CD8-positive, alpha-beta memory T cell (primary cell): Measurements from ENCODE around the gene SWAP70. TPM values are rescaled to one million over a fixed set of nuclear protein-coding genes. Genes with fewer than 3 reads are reported as not detected.

Experiments used
- CTCF ChIA-PET: fragments of 350-600 bp; sonication (Branson Sonifier 250); formaldehyde crosslinking; loops from one replicate; lab custom pipeline; 2021; ENCODE audit warnings: antibody characterized with exemption; lab: Charles Lee
- POLR2A ChIA-PET: fragments of 350-600 bp; sonication (Branson Sonifier 250); formaldehyde crosslinking; loops from one replicate; lab custom pipeline; 2021; ENCODE audit warnings: antibody characterized with exemption; lab: Charles Lee
- DNase-seq, 5 donors: peaks; one replicate each; pipeline versions ENCODE4 v3.0.0 to v3.0.0-alpha.2; 2020 to 2022; ENCODE audit warnings: mixed read lengths in 1 of 5
- H3K27ac ChIP-seq: one replicate; pipeline ENCODE4 v1.7.0; 2013; ENCODE audit warnings: low read depth, mild to moderate bottlenecking, low read length, moderate library complexity
- H3K27me3 ChIP-seq: 2 replicates; pipeline ENCODE4 v1.7.0; 2013; ENCODE audit warnings: low read length, mild to moderate bottlenecking; ENCODE audit not compliant: insufficient read depth, poor library complexity, severe bottlenecking
- H3K36me3 ChIP-seq: 2 replicates; pipeline ENCODE4 v1.7.0; 2013; ENCODE audit warnings: mild to moderate bottlenecking, low read length, moderate library complexity; ENCODE audit not compliant: insufficient read depth
- H3K4me1 ChIP-seq: 2 replicates; pipeline ENCODE4 v1.7.0; 2013; ENCODE audit warnings: mild to moderate bottlenecking, low read length, moderate library complexity; ENCODE audit not compliant: insufficient read depth
- H3K4me3 ChIP-seq: 2 replicates; pipeline ENCODE4 v1.7.0; 2013; ENCODE audit warnings: mild to moderate bottlenecking, low read length
- H3K9me3 ChIP-seq: 2 replicates; pipeline ENCODE4 v1.7.0; 2013; ENCODE audit warnings: mild to moderate bottlenecking, low read length
- H3K27ac Mint-ChIP-seq, 8 donors: one replicate each; pipeline ENCODE4 v1.8.0; 2020 to 2021; ENCODE audit warnings: mixed read lengths in 8 of 8, mild to moderate bottlenecking in 6 of 8, inconsistent platforms in 3 of 8, moderate library complexity in 3 of 8
- H3K27me3 Mint-ChIP-seq, 2 donors: one replicate each; pipeline ENCODE4 v1.8.0; 2020 to 2021; ENCODE audit warnings: mixed read lengths in 2 of 2, mild to moderate bottlenecking in 1 of 2, moderate library complexity in 1 of 2
- H3K36me3 Mint-ChIP-seq, 3 donors: one replicate each; pipeline ENCODE4 v1.8.0; 2020 to 2021; ENCODE audit warnings: mixed read lengths in 3 of 3, inconsistent platforms in 1 of 3, mild to moderate bottlenecking in 1 of 3
- H3K4me1 Mint-ChIP-seq, 3 donors: one replicate each; pipeline ENCODE4 v1.8.0; 2020 to 2021; ENCODE audit warnings: mixed read lengths in 3 of 3, inconsistent platforms in 1 of 3, mild to moderate bottlenecking in 1 of 3
- H3K4me3 Mint-ChIP-seq, 7 donors: one replicate each; pipeline ENCODE4 v1.8.0; 2020 to 2021; ENCODE audit warnings: mixed read lengths in 7 of 7, mild to moderate bottlenecking in 6 of 7, moderate library complexity in 4 of 7, inconsistent platforms in 2 of 7
- H3K9me3 Mint-ChIP-seq, 5 donors: one replicate each; pipeline ENCODE4 v1.8.0; 2020 to 2022; ENCODE audit warnings: mixed read lengths in 5 of 5, mild to moderate bottlenecking in 3 of 5, moderate library complexity in 2 of 5, inconsistent platforms in 1 of 5
- polyA plus RNA-seq: library from polyadenylated mRNA; unstranded; fragments of 300-500 nt; fragmentation: Illumina TruSeq; gene quantifications from one replicate; pipeline ENCODE4 v1.2.3, GENCODE V29; 2021
- total RNA-seq, 2 experiments: library from RNA; stranded (reverse); gene quantifications; one replicate each; pipeline ENCODE4 v1.2.3, GENCODE V29; 2021

The SWAP70 gene
- total and polyA plus RNA-seq, 3 experiments from 2014 or later: 5.8 to 7.8 (median 7.8) TPM

DNA sequence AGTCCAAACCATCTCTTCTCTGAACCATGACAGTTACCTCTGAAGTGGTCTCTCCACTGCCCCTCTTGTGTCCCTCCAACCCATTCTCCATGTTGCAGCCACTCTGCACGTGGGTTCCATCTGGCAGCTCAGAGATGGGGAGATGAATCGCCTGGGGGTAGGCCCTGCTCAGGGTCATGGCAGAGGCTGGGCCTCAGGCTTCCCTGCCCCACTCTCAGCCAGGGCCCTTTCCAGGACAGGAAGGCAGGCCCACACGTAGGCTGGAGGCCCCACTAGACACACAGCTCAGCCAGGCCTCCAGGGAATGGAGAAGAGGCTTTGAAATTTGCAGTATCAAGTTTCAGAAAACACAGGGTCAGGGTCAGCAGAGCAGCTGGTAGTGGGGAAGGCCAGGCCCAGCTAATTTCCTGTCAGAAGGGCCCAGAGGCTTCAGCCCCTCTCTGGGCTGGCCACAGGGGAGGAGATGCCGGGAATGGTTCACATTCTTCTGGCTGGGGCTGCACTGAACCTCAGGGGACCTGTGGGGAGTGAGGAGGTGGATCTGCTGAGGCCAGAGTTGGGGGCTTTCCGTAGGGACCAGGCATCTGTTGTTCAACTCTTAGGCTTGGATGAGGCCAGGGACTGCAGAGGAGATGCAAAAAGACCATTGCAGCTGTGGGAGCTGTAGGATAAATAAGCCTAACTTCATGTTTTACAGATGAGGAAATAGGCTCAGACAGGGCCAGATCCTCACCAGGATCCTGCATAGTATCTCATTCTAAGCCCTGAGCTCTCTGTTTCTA, 101.6 kb downstream of the SWAP70 start:
- Histone ChIP-seq H3K27ac (no peak overlapping the region), H3K36me3 (no peaks in the 10 kb centered on the region), H3K4me3 (no peak overlapping the region), H3K9me3 (no peaks in the 10 kb centered on the region), H3K27me3 (no peaks in the 10 kb centered on the region), H3K4me1 (no peaks in the 10 kb centered on the region)
- Mint-ChIP-seq H3K36me3 (peaks cover 0 to 1% (median 0%) of the 10 kb centered on the region in 3 donors), H3K4me1 (no peaks in the 10 kb centered on the region), H3K27me3 (no peaks in the 10 kb centered on the region), H3K9me3 (no peaks in the 10 kb centered on the region), H3K4me3 (no peak overlapping the region), H3K27ac (no peak overlapping the region)
- ChIA-PET CTCF (no interaction called here), POLR2A (no interaction called here)
- no peak for DNase-seq

GRCh38 chr11:9769621-9770020, 105.7 kb downstream of the SWAP70 start:
- Mint-ChIP-seq H3K36me3 (peaks cover 0 to 1% (median 0%) of the 10 kb centered on the region in 3 donors), H3K27me3 (no peaks in the 10 kb centered on the region), H3K4me1 (no peaks in the 10 kb centered on the region), H3K27ac (no peak overlapping the region), H3K9me3 (no peaks in the 10 kb centered on the region), H3K4me3 (no peak overlapping the region)
- no peak overlapping the region for H3K4me3 ChIP-seq
- ChIA-PET CTCF (no interaction called here), POLR2A (no interaction called here)
- H3K9me3 ChIP-seq: no peaks in the 10 kb centered on the region
- no peaks in the 10 kb centered on the region for H3K27me3 ChIP-seq
- H3K4me1 ChIP-seq: no peaks in the 10 kb centered on the region
- H3K27ac ChIP-seq: no peak overlapping the region
- H3K36me3 ChIP-seq: no peaks in the 10 kb centered on the region
- DNase-seq: no peak

DNA sequence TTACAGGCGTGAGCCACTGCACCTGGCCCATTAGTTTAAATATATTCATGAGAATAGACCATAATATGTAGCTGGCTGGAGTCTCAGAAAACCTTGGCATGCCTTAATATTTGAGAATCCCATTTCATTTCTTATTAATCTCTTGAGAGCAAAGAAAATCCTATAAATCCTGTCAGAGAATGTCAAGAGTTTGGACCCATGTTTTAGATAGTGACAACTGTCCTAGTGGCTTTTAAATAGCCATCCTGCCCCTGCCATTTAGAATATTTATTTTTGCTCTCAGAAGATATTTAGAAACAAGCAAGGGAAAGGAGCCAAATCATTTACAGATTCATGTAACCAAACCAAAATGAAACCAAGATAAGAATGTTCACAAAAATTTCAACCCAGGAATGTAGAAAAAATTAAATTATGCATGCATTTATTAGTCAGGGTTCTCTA, 107.2 kb downstream of the SWAP70 start:
- no peak overlapping the region for H3K27ac ChIP-seq
- no peak overlapping the region for H3K4me3 ChIP-seq
- no peak overlapping the region for H3K4me3 Mint-ChIP-seq
- H3K36me3 ChIP-seq: no peaks in the 10 kb centered on the region
- H3K4me1 Mint-ChIP-seq: no peaks in the 10 kb centered on the region
- no peak for DNase-seq
- POLR2A ChIA-PET: no interaction called here
- no peaks in the 10 kb centered on the region for H3K27me3 Mint-ChIP-seq
- H3K4me1 ChIP-seq: no peaks in the 10 kb centered on the region
- H3K27ac Mint-ChIP-seq: peak overlapping the region in 1 of 8 donors; percentile 25
- H3K9me3 Mint-ChIP-seq: no peaks in the 10 kb centered on the region
- H3K9me3 ChIP-seq: no peaks in the 10 kb centered on the region
- H3K27me3 ChIP-seq: no peaks in the 10 kb centered on the region
- CTCF ChIA-PET: no interaction called here
- H3K36me3 Mint-ChIP-seq: peaks cover 0 to 3% (median 0%) of the 10 kb centered on the region in 3 donors

GRCh38 chr11:9772218-9772617, 108.3 kb downstream of the SWAP70 start:
- Mint-ChIP-seq H3K36me3 (peaks cover 0 to 3% (median 1%) of the 10 kb centered on the region in 3 donors), H3K27me3 (no peaks in the 10 kb centered on the region), H3K4me1 (no peaks in the 10 kb centered on the region), H3K27ac (no peak overlapping the region), H3K9me3 (no peaks in the 10 kb centered on the region), H3K4me3 (no peak overlapping the region)
- Histone ChIP-seq H3K27me3 (no peaks in the 10 kb centered on the region), H3K4me1 (no peaks in the 10 kb centered on the region), H3K9me3 (no peaks in the 10 kb centered on the region), H3K27ac (no peak overlapping the region), H3K36me3 (no peaks in the 10 kb centered on the region), H3K4me3 (no peak overlapping the region)
- CTCF ChIA-PET: no interaction called here
- no peak for DNase-seq
- POLR2A ChIA-PET: no interaction called here

- no peak for DNase-seq
- H3K4me3 ChIP-seq: no peak overlapping the region
- Mint-ChIP-seq H3K4me3 (no peak overlapping the region), H3K36me3 (peaks cover 0 to 3% (median 3%) of the 10 kb centered on the region in 3 donors), H3K27ac (peak overlapping the region in 1 of 8 donors; percentile 63), H3K9me3 (no peaks in the 10 kb centered on the region), H3K4me1 (no peaks in the 10 kb centered on the region), H3K27me3 (no peaks in the 10 kb centered on the region)
- H3K36me3 ChIP-seq: no peaks in the 10 kb centered on the region
- H3K27me3 ChIP-seq: no peaks in the 10 kb centered on the region
- no peaks in the 10 kb centered on the region for H3K9me3 ChIP-seq
- no peak overlapping the region for H3K27ac ChIP-seq
- POLR2A ChIA-PET: no interaction called here
- H3K4me1 ChIP-seq: no peaks in the 10 kb centered on the region
- CTCF ChIA-PET: no interaction called here
Measured at GRCh38 chr11:9773524-9773923, 109.6 kb downstream of the SWAP70 start.

- no peaks in the 10 kb centered on the region for H3K4me1 ChIP-seq
- no peaks in the 10 kb centered on the region for H3K9me3 Mint-ChIP-seq
- H3K27ac ChIP-seq: no peak overlapping the region
- no peaks in the 10 kb centered on the region for H3K9me3 ChIP-seq
- no peaks in the 10 kb centered on the region for H3K4me1 Mint-ChIP-seq
- H3K27ac Mint-ChIP-seq: no peak overlapping the region
- H3K4me3 Mint-ChIP-seq: no peak overlapping the region
- DNase-seq: no peak
- no peaks in the 10 kb centered on the region for H3K27me3 ChIP-seq
- H3K4me3 ChIP-seq: no peak overlapping the region
- CTCF ChIA-PET: no interaction called here
- POLR2A ChIA-PET: no interaction called here
- H3K27me3 Mint-ChIP-seq: no peaks in the 10 kb centered on the region
- peaks cover 0 to 4% (median 3%) of the 10 kb centered on the region in 3 donors for H3K36me3 Mint-ChIP-seq
- H3K36me3 ChIP-seq: no peaks in the 10 kb centered on the region
Measured at GRCh38 chr11:9774109-9774508, 110.2 kb downstream of the SWAP70 start.

DNA sequence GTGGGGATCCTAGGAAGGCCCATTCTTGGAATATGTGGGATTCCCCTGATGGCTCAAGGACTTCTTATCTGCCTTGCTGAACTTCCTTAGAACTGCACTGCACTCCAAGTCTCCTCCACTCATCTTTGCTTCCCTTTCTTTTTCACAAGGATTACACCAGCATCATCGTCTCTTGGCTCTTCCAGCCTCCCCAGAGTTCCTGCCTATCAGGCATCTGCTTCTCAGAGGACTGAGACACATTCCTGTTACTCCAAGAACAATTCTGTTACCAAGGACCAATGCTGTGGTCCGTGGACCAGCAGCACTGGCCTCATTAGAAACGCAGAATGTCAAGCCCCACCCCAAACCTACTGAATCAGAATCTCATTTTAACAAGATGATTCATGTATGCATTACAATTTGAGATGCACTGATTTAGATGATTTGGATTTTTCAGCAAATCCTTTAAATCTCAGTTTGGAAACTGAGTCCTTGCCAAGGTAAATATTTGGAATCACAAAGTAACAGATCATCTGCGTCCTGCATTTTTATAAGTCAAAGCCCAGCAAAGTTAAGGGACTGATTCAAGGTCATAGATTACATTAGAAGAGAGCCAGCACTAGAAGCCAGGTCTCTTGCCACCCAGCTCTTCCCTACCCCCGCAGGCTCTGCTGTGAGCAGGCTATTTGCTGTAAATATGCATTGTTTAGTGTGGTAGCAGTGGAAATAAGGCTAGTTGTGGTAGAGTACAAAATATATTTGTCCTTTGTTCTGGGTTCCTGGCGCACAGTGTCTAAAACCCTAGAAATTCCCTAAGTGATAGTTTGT, 110.9 kb downstream of the SWAP70 start:
- ChIA-PET CTCF (no interaction called here), POLR2A (no interaction called here)
- no peaks in the 10 kb centered on the region for H3K4me1 Mint-ChIP-seq
- no peak overlapping the region for H3K4me3 Mint-ChIP-seq
- H3K9me3 ChIP-seq: no peaks in the 10 kb centered on the region
- no peaks in the 10 kb centered on the region for H3K27me3 ChIP-seq
- no peak overlapping the region for H3K27ac ChIP-seq
- H3K36me3 Mint-ChIP-seq: peaks cover 0 to 10% (median 3%) of the 10 kb centered on the region in 3 donors
- H3K27ac Mint-ChIP-seq: peak overlapping the region in 1 of 8 donors; percentile 12
- no peaks in the 10 kb centered on the region for H3K27me3 Mint-ChIP-seq
- no peaks in the 10 kb centered on the region for H3K9me3 Mint-ChIP-seq
- no peak for DNase-seq
- no peak overlapping the region for H3K4me3 ChIP-seq
- no peaks in the 10 kb centered on the region for H3K36me3 ChIP-seq
- H3K4me1 ChIP-seq: no peaks in the 10 kb centered on the region

- H3K4me3 Mint-ChIP-seq: no peak overlapping the region
- H3K4me1 ChIP-seq: no peaks in the 10 kb centered on the region
- ChIA-PET CTCF (no interaction called here), POLR2A (no interaction called here)
- H3K27ac ChIP-seq: no peak overlapping the region
- no peaks in the 10 kb centered on the region for H3K9me3 Mint-ChIP-seq
- DNase-seq: no peak
- no peak overlapping the region for H3K27ac Mint-ChIP-seq
- no peaks in the 10 kb centered on the region for H3K27me3 Mint-ChIP-seq
- no peaks in the 10 kb centered on the region for H3K9me3 ChIP-seq
- H3K36me3 Mint-ChIP-seq: peaks cover 0 to 16% (median 2%) of the 10 kb centered on the region in 3 donors
- H3K27me3 ChIP-seq: no peaks in the 10 kb centered on the region
- no peaks in the 10 kb centered on the region for H3K36me3 ChIP-seq
- no peak overlapping the region for H3K4me3 ChIP-seq
- no peaks in the 10 kb centered on the region for H3K4me1 Mint-ChIP-seq
Measured at GRCh38 chr11:9775398-9775779, 111.5 kb downstream of the SWAP70 start.
